HT1080 (cell line): Measurements from ENCODE around the gene SIMC1. TPM values are rescaled to one million over a fixed set of nuclear protein-coding genes. Genes with fewer than 3 reads are reported as not detected.
"Not testable (repeated sequence)": the region's sequence is repeated elsewhere in the genome, so short reads cannot be mapped to it uniquely, and the experiment has no call there.

Experiments
- DNase-seq: peaks from one replicate; pipeline ENCODE4 v3.0.0-alpha.2; 2015; ENCODE audit warnings: low read depth
- polyA plus RNA-seq, 2 experiments: library from polyadenylated mRNA; depleted of rRNA; stranded (reverse); fragments of >200 nt; gene quantifications; 2 replicates each; pipeline ENCODE4 v1.2.3, GENCODE V29; 2015
- total RNA-seq: library from RNA; depleted of rRNA; stranded (reverse); fragments of >200 nt; shearing (Covaris generic); gene quantifications from 2 replicates; pipeline ENCODE4 v1.2.3, GENCODE V29; 2014; rRNA removed

Gene SIMC1
- 9.4 and 9.6 TPM in 2 replicates for total RNA-seq
- 9.8 and 10.3 TPM in 2 replicates for polyA plus RNA-seq (2015; cell fraction: cytosol; rRNA removed)
- polyA plus RNA-seq (2015; cell fraction: nucleus; rRNA removed): 10.0 and 11.5 TPM in 2 replicates

GRCh38 chr5:176237971-176238644 is at the start of gene SIMC1:
Gene SIMC1 (plus strand): TSS chr5:176238424. CDS start chr5:176238509, 85 bp downstream.
- not testable (repeated sequence) for DNase-seq

- DNase-seq: no peak
Observed at GRCh38 chr5:176188506-176189193, 49.6 kb upstream of the SIMC1 start.

- DNase-seq: no peak
Observed at GRCh38 chr5:176189857-176190256, 48.4 kb upstream of the SIMC1 start.

- DNase-seq: no peak
Observed at GRCh38 chr5:176190886-176191755, 47.1 kb upstream of the SIMC1 start.

GRCh38 chr5:176192094-176192721 is 46.0 kb upstream of the SIMC1 start:
- DNase-seq: no peak

- not testable (repeated sequence) for DNase-seq
Observed at GRCh38 chr5:176192722-176193117, 45.5 kb upstream of the SIMC1 start.

- not testable (repeated sequence) for DNase-seq
Observed at GRCh38 chr5:176193636-176194035, 44.6 kb upstream of the SIMC1 start.

- DNase-seq: not testable (repeated sequence)
Observed at GRCh38 chr5:176194238-176195083, 43.8 kb upstream of the SIMC1 start.

- not testable (repeated sequence) for DNase-seq
Observed at GRCh38 chr5:176195084-176195413, 43.2 kb upstream of the SIMC1 start.

- not testable (repeated sequence) for DNase-seq
Observed at GRCh38 chr5:176195487-176196207, 42.6 kb upstream of the SIMC1 start.

GRCh38 chr5:176196781-176197180 is 41.4 kb upstream of the SIMC1 start:
- not testable (repeated sequence) for DNase-seq

- not testable (repeated sequence) for DNase-seq
Observed at GRCh38 chr5:176197234-176197858, 40.9 kb upstream of the SIMC1 start.

GRCh38 chr5:176198299-176198698 is 39.9 kb upstream of the SIMC1 start:
- DNase-seq: not testable (repeated sequence)

GRCh38 chr5:176198991-176199733 is 39.1 kb upstream of the SIMC1 start:
- DNase-seq: peak; percentile 9

- DNase-seq: not testable (repeated sequence)
Observed at GRCh38 chr5:176199803-176200399, 38.3 kb upstream of the SIMC1 start.

- no peak for DNase-seq
Observed at GRCh38 chr5:176201811-176202210, 36.4 kb upstream of the SIMC1 start.

- DNase-seq: no peak
Observed at GRCh38 chr5:176203086-176203485, 35.1 kb upstream of the SIMC1 start.

GRCh38 chr5:176203535-176203934 is 34.7 kb upstream of the SIMC1 start:
- not testable (repeated sequence) for DNase-seq
